DND-41 (cell line): ENCODE measurements around the gene PDIK1L.
"Not testable (repeated sequence)": the region's sequence is repeated elsewhere in the genome, so short reads cannot be mapped to it uniquely, and the experiment has no call there.

Experiments
- CTCF ChIP-seq: IDR thresholded peaks from 2 replicates; pipeline ENCODE4 v1.5.1; 2012; ENCODE audit warnings: borderline replicate concordance, low read length, moderate library complexity, mild to moderate bottlenecking; ENCODE audit not compliant: poor library complexity, severe bottlenecking; ENCODE audit errors: extremely low read depth
- EZH2 ChIP-seq: IDR thresholded peaks from 3 replicates; pipeline ENCODE4 v1.6.1; 2012; ENCODE audit warnings: borderline replicate concordance, low read depth, mild to moderate bottlenecking, moderate library complexity, low read length, inconsistent platforms; ENCODE audit not compliant: severe bottlenecking

GRCh38 chr1:26105226-26105548, 6.4 kb upstream of the PDIK1L start:
- TF ChIP-seq CTCF, EZH2: not testable (repeated sequence)
